HG02943 (cell line): ENCODE measurements around the gene TSC22D2.

ENCODE experiments used
- ATAC-seq: cut with Tn5 transposase; IDR thresholded peaks from one replicate; pipeline ENCODE4 v1.9.1; 2021; ENCODE audit warnings: mild to moderate bottlenecking, low read depth, moderate library complexity; ENCODE audit not compliant: unreplicated experiment

TSC22D2 gene

DNA sequence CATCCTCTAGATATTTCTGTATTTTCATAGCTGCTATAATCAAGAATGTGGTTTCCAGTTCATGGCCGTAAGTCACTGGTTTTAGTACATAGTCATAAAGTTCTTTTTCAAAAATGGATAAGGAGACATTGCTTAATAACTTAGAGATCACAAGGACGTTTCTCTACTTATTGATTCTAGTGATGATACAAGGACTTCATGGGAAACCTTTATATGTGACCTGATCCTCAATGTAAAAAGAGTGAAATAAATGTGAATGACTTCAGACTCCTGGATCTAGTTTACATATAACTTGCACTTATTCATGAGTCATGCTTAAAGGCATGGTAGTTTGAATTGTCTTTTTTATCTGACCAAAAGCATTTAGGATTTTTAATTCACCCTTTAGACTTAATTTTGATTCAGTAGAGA, 35.2 kb downstream of the TSC22D2 start:
- ATAC-seq, result no peak

DNA sequence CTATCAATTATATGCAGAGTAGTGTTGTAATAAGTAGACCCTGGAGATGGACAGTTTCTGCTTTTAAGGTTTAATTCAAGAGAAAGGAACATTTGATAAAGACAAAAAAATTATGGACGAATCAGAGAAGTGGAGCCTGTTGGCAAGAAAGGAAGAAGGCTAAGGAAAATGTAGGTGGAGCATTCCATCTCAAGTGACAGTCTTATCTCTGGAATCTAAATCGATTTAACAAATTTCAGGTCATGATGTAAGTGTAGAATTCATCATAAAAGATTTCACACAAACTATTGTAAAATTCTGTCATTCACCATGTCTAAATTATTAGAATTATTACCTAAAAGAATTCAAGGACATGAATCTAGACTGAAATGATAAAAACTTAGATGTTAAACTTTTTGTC, 36.3 kb downstream of the TSC22D2 start:
- no peak for ATAC-seq

DNA sequence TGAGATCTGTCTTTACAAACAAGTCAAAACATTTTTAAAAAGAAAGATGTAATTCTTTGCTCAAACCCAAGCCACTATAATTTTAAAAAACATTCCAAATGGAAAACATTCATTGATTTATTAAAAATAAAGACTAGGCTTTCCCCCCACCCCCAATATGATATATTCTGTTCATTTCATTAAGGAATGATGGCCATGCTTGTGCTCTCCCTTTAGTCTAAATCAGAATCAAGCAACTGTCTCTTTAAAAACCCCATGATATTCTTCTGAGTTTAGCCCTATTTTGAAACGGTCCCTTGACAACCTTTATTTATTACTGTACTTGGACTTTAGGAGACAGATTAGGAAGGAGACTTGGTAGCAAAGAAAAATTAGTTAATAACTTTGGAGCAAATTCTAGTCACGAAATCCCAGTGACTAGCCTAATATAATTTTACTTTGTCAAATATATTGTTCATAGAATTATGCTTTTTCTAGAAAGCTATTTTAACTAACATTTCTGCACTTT, 38.4 kb downstream of the TSC22D2 start:
- no peak for ATAC-seq

DNA sequence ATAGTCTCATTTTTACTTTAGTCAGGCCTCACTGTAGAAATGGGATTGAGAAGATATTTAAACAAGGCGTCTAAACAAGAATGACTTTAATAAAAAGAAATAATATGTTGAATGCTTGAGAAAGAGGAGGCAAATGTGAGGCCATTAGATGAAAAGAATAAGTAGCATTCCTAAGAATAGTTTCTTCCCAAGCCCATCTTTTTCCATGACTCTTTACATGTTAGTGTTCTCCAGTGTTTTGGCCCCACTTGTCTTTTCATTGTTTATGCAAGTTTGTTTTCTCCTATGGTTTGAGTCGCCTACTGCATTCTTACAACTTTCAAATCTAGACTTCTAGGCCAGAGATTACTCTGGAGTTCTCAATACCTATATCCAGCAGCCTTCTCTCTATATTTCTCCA, 39.0 kb downstream of the TSC22D2 start:
- no peak for ATAC-seq

DNA sequence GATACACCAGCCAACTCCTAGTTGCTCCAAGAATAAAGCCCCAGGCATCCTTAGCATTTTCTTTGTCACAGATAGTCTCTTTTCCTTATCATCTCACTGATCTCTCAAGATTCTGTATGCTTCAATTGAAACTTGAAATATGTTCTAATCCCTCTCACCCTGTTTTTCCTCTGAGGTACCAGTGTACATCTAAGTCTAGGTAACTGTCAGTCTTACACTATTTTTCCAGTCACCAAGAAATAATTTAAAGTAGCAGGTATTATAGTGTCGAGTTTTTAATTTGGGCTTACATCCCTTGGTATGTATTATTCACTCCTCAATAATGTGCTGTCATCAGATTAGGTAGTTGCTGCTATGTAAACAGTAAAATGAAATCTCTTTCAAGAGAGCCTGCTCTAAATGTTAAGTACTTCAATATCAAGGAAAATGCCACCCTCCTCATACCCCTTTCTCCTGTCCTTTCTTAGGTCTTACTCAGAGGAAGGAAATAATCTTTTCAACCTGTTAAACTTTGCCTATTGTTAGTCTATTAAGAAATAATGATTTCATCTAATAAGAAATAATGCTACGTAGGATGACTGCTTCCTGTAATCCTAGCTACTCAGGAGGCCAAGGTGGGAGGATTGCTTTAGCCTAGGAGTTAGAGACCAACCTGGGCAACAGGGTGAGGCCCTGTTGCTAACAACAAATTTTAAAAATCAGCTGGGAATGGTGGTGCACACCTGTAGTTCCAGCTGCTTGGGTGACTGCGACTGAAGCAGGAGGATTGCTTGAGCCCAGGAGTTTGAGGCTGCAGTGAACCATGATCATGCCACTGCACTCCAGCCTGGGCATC, 39.8 kb downstream of the TSC22D2 start:
- no peak for ATAC-seq

DNA sequence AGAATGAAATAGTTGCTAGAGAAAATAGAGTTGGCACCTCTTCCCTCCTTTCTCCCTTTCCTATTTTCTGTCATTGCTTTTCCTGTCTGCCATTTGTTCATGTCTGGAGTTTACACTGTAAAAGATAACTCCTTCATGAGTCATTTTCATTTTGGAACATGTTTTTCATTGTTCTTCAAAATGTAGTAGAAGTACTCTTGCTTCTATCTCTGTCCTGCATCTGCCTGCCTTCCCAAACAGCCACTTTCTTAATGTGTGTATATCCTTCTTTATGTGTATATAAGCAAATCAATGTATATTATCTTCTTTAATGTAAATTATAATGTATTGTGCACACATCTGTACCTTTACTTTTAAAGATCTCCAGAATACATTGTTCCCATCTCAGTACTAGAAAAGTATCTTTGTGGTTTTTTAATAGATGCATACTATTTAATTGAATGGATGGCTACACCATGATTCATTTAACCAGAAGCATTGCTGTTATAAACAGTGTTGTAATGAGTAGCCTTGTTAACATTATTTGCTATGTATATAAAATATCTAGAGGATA, 41.1 kb downstream of the TSC22D2 start:
- ATAC-seq, result no peak

DNA sequence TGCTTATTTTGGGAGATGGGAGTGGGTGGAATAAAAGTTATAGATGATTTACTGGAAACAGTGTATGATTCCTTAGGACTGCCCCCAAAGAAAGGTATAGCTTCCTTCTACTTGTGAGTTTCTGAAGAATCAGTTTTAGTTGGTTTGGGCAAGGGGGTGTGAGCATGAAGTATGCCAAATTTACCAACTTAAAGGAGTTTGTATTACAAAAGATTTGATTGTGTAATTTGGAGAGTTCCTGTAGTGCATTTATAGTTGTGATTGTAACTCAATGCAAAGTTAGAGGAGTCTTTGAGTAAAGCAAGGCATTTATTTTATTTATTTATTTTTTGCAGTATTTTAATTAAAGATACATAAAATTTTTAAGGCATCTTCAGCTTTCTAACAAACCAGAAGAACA, 42.8 kb downstream of the TSC22D2 start:
- no peak for ATAC-seq

DNA sequence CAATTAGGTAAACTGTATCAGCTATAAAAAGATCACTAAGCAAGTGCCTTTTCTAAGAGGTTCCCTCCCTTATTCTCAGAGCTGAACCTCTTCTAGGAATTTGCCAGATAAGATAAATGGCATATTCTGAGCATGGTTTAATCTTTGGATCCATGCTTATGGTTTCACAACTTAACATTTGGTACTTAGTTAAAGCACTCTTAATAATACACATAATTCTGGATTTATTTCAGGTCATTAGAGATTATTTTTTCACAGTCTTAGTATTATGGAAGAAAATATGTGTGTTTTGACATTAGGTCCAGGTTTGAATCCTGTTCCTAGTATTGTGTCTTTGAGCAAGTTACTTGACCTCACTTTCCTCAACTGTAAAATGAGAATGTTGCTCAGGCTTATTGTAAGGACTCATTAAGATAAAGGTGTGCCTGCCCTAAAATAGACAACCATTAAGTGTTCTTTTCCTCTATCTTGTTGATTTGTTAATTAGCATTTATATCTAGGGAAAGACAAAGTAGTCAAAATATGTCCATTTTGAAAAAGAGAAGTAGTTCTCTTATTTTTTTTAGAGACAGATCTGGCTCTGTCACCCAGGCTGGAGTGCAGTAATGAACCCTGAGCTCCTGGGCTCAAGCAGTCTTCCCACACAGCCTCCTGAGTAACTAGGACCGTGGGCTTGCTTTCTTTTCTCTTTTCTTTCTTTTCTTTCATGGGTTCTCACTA, 43.4 kb downstream of the TSC22D2 start:
- no peak for ATAC-seq

DNA sequence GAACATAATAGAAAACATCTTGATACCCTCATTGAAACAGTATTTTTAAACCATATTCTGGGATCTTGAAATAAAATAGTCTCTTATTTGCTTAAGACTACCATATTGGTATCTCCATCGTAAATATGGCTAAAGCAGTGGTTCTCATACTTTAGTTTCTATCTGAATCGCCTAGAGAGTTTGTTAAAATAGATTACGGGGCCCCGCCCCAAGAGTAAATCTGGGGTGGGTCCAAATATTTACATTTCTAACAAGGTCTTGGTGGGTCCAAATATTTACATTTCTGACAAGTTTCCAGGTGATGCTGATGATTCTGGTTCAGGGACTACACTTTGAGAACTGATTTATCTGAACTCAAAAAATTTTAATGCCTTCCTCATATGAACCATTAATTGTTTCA, 45.3 kb downstream of the TSC22D2 start:
- no peak for ATAC-seq

DNA sequence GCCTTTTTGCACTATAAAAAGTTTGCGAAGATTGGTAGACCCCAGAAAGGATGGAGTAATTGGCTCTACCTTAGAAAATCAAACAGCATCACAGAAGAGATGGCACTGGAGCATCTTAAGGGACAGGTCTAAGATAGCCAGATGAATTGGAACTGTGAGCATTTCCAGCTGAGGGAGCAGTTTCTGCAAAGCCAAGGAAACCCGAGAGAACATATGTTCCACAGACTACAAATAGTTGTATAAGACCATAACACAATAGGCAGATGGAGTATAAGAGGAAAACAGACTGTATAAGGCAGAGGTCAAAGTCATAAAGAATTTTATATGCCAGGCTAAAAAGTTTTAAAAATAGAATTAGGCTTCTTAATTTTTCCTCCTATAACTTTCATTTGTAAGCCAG, 46.0 kb downstream of the TSC22D2 start:
- no peak for ATAC-seq

DNA sequence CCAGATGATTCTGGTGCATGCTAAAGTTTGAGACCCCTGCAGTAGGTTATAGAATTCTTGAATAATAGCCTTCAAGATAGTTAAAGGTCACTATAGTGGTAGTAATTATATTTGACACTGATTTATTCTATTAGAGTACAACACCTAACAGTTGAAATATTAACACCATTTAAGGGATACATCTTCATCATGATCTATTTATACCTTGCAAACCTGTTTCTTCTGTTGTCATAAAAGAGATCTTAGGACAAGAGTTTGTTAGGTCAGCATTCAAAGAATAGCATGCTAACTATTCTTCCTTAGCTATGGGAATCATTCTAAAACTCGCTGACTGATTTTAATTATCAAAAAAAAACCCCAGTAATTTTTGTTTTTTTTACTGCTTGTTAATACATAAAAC, 46.5 kb downstream of the TSC22D2 start:
- ATAC-seq, result no peak

DNA sequence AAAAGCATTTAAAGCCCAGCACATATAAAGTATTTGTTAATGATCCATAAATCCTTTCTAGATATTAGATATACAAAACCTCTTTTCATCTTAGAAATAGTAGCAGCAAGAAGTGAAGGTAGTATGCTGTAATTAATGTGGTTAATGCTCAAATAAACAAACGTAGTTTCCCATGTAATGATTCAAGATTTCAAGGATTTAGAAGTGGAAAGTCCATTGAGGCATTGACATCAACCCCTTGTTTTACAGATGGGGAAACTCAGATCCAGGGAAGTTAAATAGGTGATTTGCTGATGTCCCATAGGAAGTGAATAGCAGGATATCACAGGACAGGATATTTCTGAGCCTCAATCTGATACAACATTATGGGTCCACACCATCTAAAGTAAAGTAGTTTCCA, 47.2 kb downstream of the TSC22D2 start:
- no peak for ATAC-seq

DNA sequence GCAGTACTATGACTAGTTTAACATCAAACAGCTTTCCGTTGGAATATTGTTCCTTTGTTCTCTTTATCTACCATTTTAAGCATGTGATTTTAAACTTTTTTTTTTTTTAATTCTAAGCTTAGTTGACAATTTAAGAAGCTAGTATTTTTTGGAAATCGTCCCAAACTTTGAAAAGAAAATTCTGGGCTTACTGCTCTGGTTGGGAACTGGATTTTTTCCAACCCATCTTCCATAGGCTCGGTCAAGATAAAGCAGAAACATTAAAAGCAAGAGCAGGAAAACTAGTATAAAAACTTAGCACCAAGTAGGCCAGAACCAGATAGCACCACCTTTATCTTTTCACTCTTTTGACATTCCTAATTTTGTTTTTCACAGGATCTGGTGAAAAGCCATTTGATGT, 49.9 kb downstream of the TSC22D2 start:
- ATAC-seq, result no peak

DNA sequence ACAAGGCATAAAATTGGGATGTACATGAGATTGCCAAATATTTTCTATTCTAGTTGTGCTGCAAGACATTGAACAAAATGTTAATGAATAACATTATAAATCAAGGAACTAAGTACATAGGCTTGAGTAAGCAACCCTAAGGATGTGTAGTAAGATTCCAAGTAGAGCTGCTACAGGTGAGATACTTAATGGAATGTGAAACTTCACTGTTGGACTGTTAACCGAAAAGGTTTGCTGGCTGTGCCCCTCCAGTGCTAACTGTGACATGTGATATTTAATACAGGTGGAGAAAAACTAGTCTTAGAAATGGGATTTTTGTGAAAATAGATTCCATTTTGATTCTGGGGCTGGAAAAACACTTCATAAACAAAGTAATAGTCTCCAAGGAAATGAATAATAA, 52.4 kb downstream of the TSC22D2 start:
- ATAC-seq, result no peak

DNA sequence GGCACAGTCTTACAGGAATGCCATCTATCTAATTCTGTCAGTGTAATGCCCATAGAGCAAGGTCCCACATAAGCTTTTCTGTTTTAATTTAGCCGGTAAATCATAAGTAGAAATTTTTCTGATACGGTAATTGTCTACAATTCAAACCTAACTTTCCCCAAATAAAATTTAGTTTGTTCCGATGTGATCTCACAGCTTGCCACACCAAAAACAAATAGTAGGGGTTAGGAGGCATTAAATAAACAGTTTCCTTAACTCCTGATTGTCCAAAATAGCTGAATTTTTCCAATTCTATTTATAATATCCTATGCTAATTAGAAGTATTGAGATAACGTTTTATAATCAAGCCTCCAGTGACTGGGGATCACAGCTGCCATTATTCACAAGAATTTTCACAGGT, 53.3 kb downstream of the TSC22D2 start:
- ATAC-seq, result no peak

DNA sequence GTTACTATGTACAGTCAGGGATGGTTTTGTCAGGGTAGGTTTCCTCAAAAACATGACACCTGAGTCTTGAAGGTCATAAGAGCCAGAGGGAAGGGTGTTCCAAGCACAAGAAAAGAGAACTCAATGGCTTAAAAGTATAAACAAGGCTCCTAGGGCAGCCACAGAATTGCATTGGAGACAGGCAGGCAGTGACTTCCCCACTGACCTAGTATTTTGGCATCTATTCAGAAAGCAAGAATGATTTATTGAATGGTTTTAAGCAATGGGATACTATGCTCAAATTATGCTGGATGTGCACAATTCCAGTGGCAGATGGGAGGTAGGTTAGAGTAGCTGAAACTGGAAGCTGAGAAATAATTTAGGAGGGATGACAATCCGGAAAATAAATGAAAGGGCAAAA, 54.0 kb downstream of the TSC22D2 start:
- no peak for ATAC-seq

DNA sequence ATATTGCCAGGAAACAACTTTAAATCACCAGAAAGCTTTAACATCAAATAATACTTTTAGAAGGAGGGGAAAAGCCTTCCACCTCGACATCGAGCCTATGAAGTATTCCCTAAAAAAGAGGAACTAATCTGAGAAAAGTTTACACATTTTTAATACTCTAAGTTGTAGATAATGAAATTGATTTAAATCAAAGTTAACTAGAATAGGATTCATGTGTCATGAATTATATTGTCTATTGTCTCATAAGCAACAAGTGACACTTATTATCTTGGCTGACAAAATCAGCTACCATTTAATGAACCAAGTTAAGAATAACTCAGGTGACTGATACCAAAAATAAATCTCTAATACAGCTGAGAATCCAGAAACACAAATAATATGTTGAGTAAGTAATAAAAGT, 56.6 kb downstream of the TSC22D2 start:
- ATAC-seq, result no peak

DNA sequence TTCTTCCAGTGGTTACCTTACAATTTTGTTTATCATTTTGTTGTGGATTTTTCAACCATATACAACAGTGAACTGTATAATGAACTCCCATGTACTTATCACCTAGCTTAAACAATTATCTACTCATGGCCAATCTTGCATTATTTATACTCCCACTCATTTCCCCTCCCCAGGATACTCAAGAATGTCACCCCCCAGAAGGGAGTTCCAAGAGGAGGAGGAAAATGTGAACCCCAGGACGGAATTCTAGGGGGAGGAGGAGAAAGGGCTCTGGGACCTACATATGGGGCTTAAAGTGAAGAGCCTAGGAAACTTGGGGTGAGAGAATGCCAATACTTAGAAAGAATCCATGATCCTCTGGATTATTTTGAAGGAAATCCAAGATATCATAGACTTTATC, 59.3 kb downstream of the TSC22D2 start:
- no peak for ATAC-seq

DNA sequence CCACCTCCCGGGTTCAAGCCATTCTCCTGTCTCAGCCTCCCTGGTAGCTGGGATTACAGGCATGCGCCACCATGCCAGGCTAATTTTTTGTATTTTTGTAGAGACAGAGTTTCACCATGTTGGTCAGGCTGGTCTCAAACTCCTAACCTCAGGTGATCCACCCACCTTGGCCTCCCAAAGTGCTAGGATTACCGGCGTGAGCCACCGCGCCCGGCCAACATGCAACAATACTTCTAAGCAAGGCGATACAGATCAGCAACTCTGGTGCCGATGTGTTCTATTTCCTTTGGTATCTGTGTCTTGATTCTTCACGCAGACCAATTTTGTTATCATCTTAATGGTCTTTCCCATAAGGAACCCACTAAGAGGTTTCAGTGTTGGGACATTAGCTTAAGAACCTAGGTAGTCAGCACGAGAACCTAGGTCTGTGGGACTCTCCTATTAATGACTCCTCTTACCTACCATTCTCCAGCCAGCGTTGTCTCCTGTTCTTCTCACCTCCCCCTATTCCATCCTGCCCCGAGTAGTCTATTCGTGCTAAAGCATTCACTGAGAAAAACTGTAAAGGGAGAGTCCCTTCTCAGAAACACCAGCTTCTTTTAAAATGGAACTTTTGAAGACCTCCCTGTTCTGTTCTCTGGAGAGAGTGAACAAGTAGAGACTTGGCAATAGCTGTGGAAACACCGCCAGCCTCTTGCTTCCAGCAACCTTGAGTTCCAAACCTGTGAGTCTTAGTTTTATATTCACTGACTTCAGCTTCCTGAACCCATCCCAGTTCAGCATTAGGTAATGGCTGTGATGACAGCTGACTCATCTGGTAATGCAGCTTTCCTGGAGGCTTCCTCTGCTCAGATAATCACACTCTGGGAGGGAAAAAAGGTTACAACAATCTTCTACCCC, 61.2 kb downstream of the TSC22D2 start:
- ATAC-seq, result no peak

DNA sequence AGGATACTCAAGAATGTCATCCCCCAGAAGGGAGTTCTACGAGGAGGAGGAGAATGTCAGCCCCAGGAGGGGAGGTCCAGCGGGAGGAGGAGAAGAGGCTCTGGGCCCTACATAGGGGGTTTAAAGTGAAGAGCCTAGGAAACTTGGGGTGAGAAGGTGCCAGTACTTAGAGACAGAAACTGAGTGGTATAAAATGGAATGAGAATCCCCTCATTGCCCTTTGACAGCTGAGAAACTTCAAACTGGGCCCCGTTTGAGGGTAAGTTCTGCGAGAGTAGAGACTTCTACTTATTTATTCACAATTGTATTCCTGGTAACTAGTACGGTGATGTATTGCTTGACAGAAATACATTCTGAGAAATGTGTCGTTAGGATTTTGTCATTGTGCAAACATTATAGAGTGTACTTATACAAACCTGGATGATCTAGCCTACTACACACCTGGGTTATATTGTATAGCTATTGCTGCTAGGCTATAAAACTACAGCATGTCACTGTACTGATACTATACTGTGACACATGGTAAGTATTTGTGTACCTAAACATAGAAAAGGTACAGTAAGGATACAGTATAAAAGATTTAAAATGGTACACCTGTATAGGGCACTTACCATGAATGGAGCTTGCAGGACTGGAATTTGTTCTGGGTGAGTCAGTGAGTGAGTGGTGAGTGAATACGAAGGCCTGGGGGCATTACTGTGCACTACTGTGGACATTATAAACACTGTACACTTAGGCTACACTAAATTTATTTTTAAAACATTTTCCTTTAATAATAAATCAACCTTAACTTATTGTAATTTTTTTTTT, 62.0 kb downstream of the TSC22D2 start:
- no peak for ATAC-seq
